ENCODE measurements around the gene FRG2. TPM values are rescaled to one million over a fixed set of nuclear protein-coding genes. Genes with fewer than 3 reads are reported as not detected.
"Not testable (repeated sequence)": the region's sequence is repeated elsewhere in the genome, so short reads cannot be mapped to it uniquely, and the experiment has no call there.

Gene FRG2
- total RNA-seq, 4 donors from 2014 or later: not detected

- 38 to 67% methylated on average over 3 of the region's 3 CpGs for WGBS, 2 donors
- intact Hi-C loops (cut with DNase I): no loop called here
- Histone ChIP-seq H3K27ac (no peak overlapping the region), H3K36me3 (no peaks in the 10 kb centered on the region), H3K4me3 (no peak overlapping the region), H3K4me1 (no peaks in the 10 kb centered on the region), H3K27me3 (no peaks in the 10 kb centered on the region), H3K9me3 (no peaks in the 10 kb centered on the region)
- DNase-seq: no peak
- no peak for TF ChIP-seq POLR2A (IDR thresholded peaks at IDR 0.05)
- no peak for TF ChIP-seq CTCF (IDR thresholded peaks at IDR 0.05)
These were observed 38.1 kb downstream of the FRG2 start for GRCh38 chr4:189988877-189989431.

- WGBS, 2 donors: 38 to 62% methylated on average over 2 to 4 of the region's 4 CpGs
- H3K27me3 ChIP-seq; intact Hi-C loops (cut with DNase I); H3K4me1 ChIP-seq; H3K9me3 ChIP-seq; H3K27ac ChIP-seq; H3K36me3 ChIP-seq; H3K4me3 ChIP-seq; DNase-seq: not testable (repeated sequence)
These were observed 41.3 kb downstream of the FRG2 start for GRCh38 chr4:189985651-189986243.

GRCh38 chr4:189984661-189985060 is 42.4 kb downstream of the FRG2 start:
- 80% methylated on average over 1 of the region's 31 CpGs; no CpG with 5 or more reads in 1 of the 2 donors for WGBS, 2 donors
- H3K27me3 ChIP-seq; H3K36me3 ChIP-seq; intact Hi-C loops (cut with DNase I); H3K4me1 ChIP-seq; H3K9me3 ChIP-seq; H3K27ac ChIP-seq; H3K4me3 ChIP-seq; DNase-seq: not testable (repeated sequence)

- H3K27me3 ChIP-seq; H3K36me3 ChIP-seq; H3K4me1 ChIP-seq; H3K4me3 ChIP-seq; H3K9me3 ChIP-seq; H3K27ac ChIP-seq; DNase-seq; intact Hi-C loops (cut with DNase I): not testable (repeated sequence)
- 76 to 91% methylated on average over 3 to 4 of the region's 41 CpGs for WGBS, 2 donors
These were observed 43.0 kb downstream of the FRG2 start for GRCh38 chr4:189983916-189984526.

GRCh38 chr4:189981970-189982369 is 45.1 kb downstream of the FRG2 start:
- H3K4me1 ChIP-seq: no peaks in the 10 kb centered on the region
- no peak overlapping the region for H3K27ac ChIP-seq
- no peaks in the 10 kb centered on the region for H3K36me3 ChIP-seq
- 65 to 76% methylated on average over 4 to 8 of the region's 8 CpGs for WGBS, 2 donors
- no peak for TF ChIP-seq POLR2A (IDR thresholded peaks at IDR 0.05)
- TF ChIP-seq CTCF (IDR thresholded peaks at IDR 0.05): no peak
- no peak for DNase-seq
- no peaks in the 10 kb centered on the region for H3K9me3 ChIP-seq
- no peaks in the 10 kb centered on the region for H3K27me3 ChIP-seq
- no peak overlapping the region for H3K4me3 ChIP-seq
- intact Hi-C loops (cut with DNase I): no loop called here

GRCh38 chr4:189980292-189980691 is 46.8 kb downstream of the FRG2 start:
- H3K4me1 ChIP-seq; DNase-seq; H3K27me3 ChIP-seq; H3K36me3 ChIP-seq; intact Hi-C loops (cut with DNase I); H3K27ac ChIP-seq; H3K4me3 ChIP-seq; H3K9me3 ChIP-seq: not testable (repeated sequence)
- WGBS, 2 donors: 42 to 60% methylated on average over 1 to 2 of the region's 2 CpGs

GRCh38 chr4:189979196-189980047 is 47.6 kb downstream of the FRG2 start:
- Histone ChIP-seq H3K27ac (no peak overlapping the region), H3K9me3 (no peaks in the 10 kb centered on the region), H3K36me3 (no peaks in the 10 kb centered on the region), H3K4me3 (no peak overlapping the region), H3K27me3 (no peaks in the 10 kb centered on the region), H3K4me1 (no peaks in the 10 kb centered on the region)
- WGBS, 2 donors: 44 to 45% methylated on average over 9 to 10 of the region's 10 CpGs
- TF ChIP-seq POLR2A (IDR thresholded peaks at IDR 0.05) (no peak), CTCF (IDR thresholded peaks at IDR 0.05) (no peak)
- DNase-seq: no peak
- intact Hi-C loops (cut with DNase I): no loop called here
